IMR-90 (cell line): ENCODE data around the gene SMIM14. TPM values are rescaled to one million over a fixed set of nuclear protein-coding genes. Genes with fewer than 3 reads are reported as not detected.
A peak's percentile ranks its signal among the peaks of the same experiment; 100 is the strongest.

Experiments
- ATAC-seq: fragments of 200-7000 bp; cut with Tn5 transposase; 2 replicates; pipeline ENCODE4 v1.9.1; 2020; ENCODE audit warnings: low read depth, mild to moderate bottlenecking, moderate library complexity
- BruUV-seq: library from RNA; stranded (reverse); fragments of 400-500 nt; replicated peaks from 2 replicates; lab custom pipeline; 2021; lab: Mats Ljungman, UMichigan
- CTCF ChIA-PET: fragments of 300-600 bp; formaldehyde crosslinking; extraction: SDS; loops from one replicate; lab custom pipeline; 2021; ENCODE audit warnings: antibody characterized with exemption; lab: Yijun Ruan, JAX
- POLR2A ChIA-PET: fragments of 300-600 bp; sonication (Branson Sonifier 250); formaldehyde crosslinking; loops from one replicate; lab custom pipeline; 2022; ENCODE audit warnings: antibody characterized with exemption; ENCODE audit not compliant: unreplicated experiment; lab: Charles Lee
- DNase-seq: peaks from one replicate; pipeline ENCODE4 v3.0.0; 2013
- H2AFZ ChIP-seq: replicated peaks from 2 replicates; pipeline ENCODE3; 2013; ENCODE audit warnings: low read length, mild to moderate bottlenecking; ENCODE audit not compliant: poor library complexity
- H2AK5ac ChIP-seq: 2 replicates; pipeline ENCODE4 v1.6.1; 2013; ENCODE audit warnings: low read depth, low read length, inconsistent platforms
- H2AK9ac ChIP-seq: replicated peaks from 2 replicates; pipeline ENCODE3; 2013; ENCODE audit warnings: mild to moderate bottlenecking, low read depth, low read length, moderate library complexity; ENCODE audit not compliant: poor library complexity
- H2BK120ac ChIP-seq: 2 replicates; pipeline ENCODE4 v1.6.1; 2013; ENCODE audit warnings: low read depth, low read length, inconsistent platforms
- H2BK15ac ChIP-seq: 3 replicates; pipeline ENCODE4 v1.6.1; 2013; ENCODE audit warnings: low read depth, low read length, inconsistent platforms
- H2BK20ac ChIP-seq: 2 replicates; pipeline ENCODE4 v1.6.1; 2013; ENCODE audit warnings: low read depth, mild to moderate bottlenecking, inconsistent platforms, low read length, moderate library complexity
- H2BK5ac ChIP-seq: 2 replicates; pipeline ENCODE4 v1.6.1; 2013; ENCODE audit warnings: mild to moderate bottlenecking, low read depth, low read length, inconsistent platforms; ENCODE audit not compliant: poor library complexity, severe bottlenecking
- H3K14ac ChIP-seq: replicated peaks from 2 replicates; pipeline ENCODE4 v1.6.1; 2013; ENCODE audit warnings: low read depth, low read length, inconsistent platforms
- H3K18ac ChIP-seq: 2 replicates; pipeline ENCODE4 v1.6.1; 2013; ENCODE audit warnings: low read depth, low read length, control low read depth
- H3K23ac ChIP-seq: 2 replicates; pipeline ENCODE4 v1.6.1; 2013; ENCODE audit warnings: low read depth, low read length, inconsistent platforms
- H3K27ac ChIP-seq: 2 replicates; pipeline ENCODE4 v1.5.1; 2013; ENCODE audit warnings: mild to moderate bottlenecking, control low read depth, low read length; ENCODE audit not compliant: insufficient read depth
- H3K27me3 ChIP-seq: 2 replicates; pipeline ENCODE4 v1.6.1; 2013; ENCODE audit warnings: low read length; ENCODE audit not compliant: control insufficient read depth, insufficient read depth
- H3K36me3 ChIP-seq: 2 replicates; pipeline ENCODE4 v1.6.1; 2013; ENCODE audit warnings: low read length, mixed read lengths; ENCODE audit not compliant: control insufficient read depth, insufficient read depth
- H3K4ac ChIP-seq: 2 replicates; pipeline ENCODE4 v1.6.1; 2013; ENCODE audit warnings: low read depth, low read length, inconsistent platforms
- H3K4me1 ChIP-seq: 2 replicates; pipeline ENCODE4 v1.6.1; 2013; ENCODE audit warnings: low read length, mixed read lengths; ENCODE audit not compliant: control insufficient read depth, insufficient read depth
- H3K4me2 ChIP-seq: 2 replicates; pipeline ENCODE4 v1.6.1; 2013; ENCODE audit warnings: low read depth, mild to moderate bottlenecking, control low read depth, low read length, moderate library complexity
- H3K4me3 ChIP-seq: 2 replicates; pipeline ENCODE4 v1.5.1; 2013; ENCODE audit warnings: low read depth, mild to moderate bottlenecking, control low read depth, low read length, moderate library complexity; ENCODE audit not compliant: insufficient read depth
- H3K56ac ChIP-seq: 2 replicates; pipeline ENCODE4 v1.6.1; 2013; ENCODE audit warnings: low read length, inconsistent platforms; ENCODE audit not compliant: insufficient read depth; ENCODE audit errors: extremely low read depth
- H3K79me1 ChIP-seq, 2 experiments: 2 replicates each; pipeline ENCODE4 v1.6.1; 2013; ENCODE audit warnings: low read length in 2 of 2, inconsistent platforms in 1 of 2, low read depth in 1 of 2
- H3K9ac ChIP-seq: 2 replicates; pipeline ENCODE4 v1.6.1; 2013; ENCODE audit warnings: low read depth, low read length, control low read depth
- H3K9me1 ChIP-seq: 2 replicates; pipeline ENCODE4 v1.6.1; 2013; ENCODE audit warnings: low read length, inconsistent platforms; ENCODE audit not compliant: insufficient read depth
- H3K9me3 ChIP-seq: 2 replicates; pipeline ENCODE4 v1.6.1; 2013; ENCODE audit warnings: low read length; ENCODE audit not compliant: control insufficient read depth, insufficient read depth
- H4K20me1 ChIP-seq: 2 replicates; pipeline ENCODE4 v1.6.1; 2013; ENCODE audit warnings: low read length, inconsistent platforms; ENCODE audit not compliant: insufficient read depth
- H4K5ac ChIP-seq: 2 replicates; pipeline ENCODE4 v1.6.1; 2013; ENCODE audit warnings: mild to moderate bottlenecking, low read depth, low read length, control low read depth
- H4K8ac ChIP-seq, 2 experiments: 2 replicates each; pipeline ENCODE4 v1.6.1; 2013; ENCODE audit warnings: low read depth in 2 of 2, low read length in 2 of 2, control low read depth in 1 of 2, inconsistent platforms in 1 of 2
- H4K91ac ChIP-seq: 2 replicates; pipeline ENCODE4 v1.6.1; 2013; ENCODE audit warnings: low read depth, low read length, inconsistent platforms; ENCODE audit not compliant: insufficient read depth
- CEBPB ChIP-seq: IDR thresholded peaks from 2 replicates; pipeline ENCODE4 v1.6.1; 2012; ENCODE audit warnings: low read depth, low read length, improper control_type of control experiment
- RFX5 ChIP-seq: IDR thresholded peaks from 2 replicates; pipeline ENCODE4 v1.8.0; 2012; ENCODE audit warnings: low read depth, mild to moderate bottlenecking, low read length, moderate library complexity
- WGBS, 2 experiments: methylation state at CpG; one replicate each; pipeline versions ENCODE4 v1.1.5 to v1.1.7; 2013; ENCODE audit warnings: missing lambda C conversion rate in 2 of 2; ENCODE audit not compliant: insufficient read length in 1 of 2; ENCODE audit errors: extremely low coverage in 2 of 2; 5-methylcytosine and 5-hydroxymethylcytosine counted together
- dilution Hi-C: fragments of 300-500 bp; cut with HindIII; formaldehyde crosslinking; loops from one replicate; pipeline ENCODE4 v1.14.3; 2018; ENCODE audit warnings: low sequenced_read_pairs; ENCODE audit not compliant: unreplicated experiment
- in situ Hi-C: fragments of 300-500 bp; cut with MboI; formaldehyde crosslinking; loops from 3 replicates; pipeline ENCODE4 v1.14.3; 2019; ENCODE audit warnings: low sequenced_read_pairs, inconsistent platforms, mixed read lengths
- intact Hi-C: fragments of 100-400 bp; cut with micrococcal nuclease; formaldehyde crosslinking; loops from 2 replicates; pipeline ENCODE4 v1.10.0; 2022
- polyA plus RNA-seq, 3 experiments: library from polyadenylated mRNA; depleted of rRNA; stranded (reverse); fragments of >200 nt; gene quantifications; 2 replicates each; pipeline ENCODE4 v1.2.3, GENCODE V29; 2012; ENCODE audit warnings: low replicate concordance in 1 of 3
- total RNA-seq: library from RNA; depleted of rRNA; stranded (reverse); fragments of >200 nt; gene quantifications from 2 replicates; pipeline ENCODE4 v1.2.3, GENCODE V29; 2012

SMIM14 gene
- total and polyA plus RNA-seq, 2 of the 4 experiments (the other 2 are of a cell fraction), result 15.6 to 20.9 TPM

GRCh38 chr4:39642885-39643552 is 4.4 kb upstream of the SMIM14 start:
- Histone ChIP-seq H2AK9ac (no peak overlapping the region), H3K9me1 (no peaks in the 10 kb centered on the region), H4K8ac (no peak overlapping the region), H2AK5ac (no peak overlapping the region), H3K4ac (no peak overlapping the region), H3K9me3 (no peaks in the 10 kb centered on the region), H2BK20ac (no peak overlapping the region), H3K9ac (no peak overlapping the region), H3K36me3 (no peaks in the 10 kb centered on the region), H3K4me3 (no peak overlapping the region), H3K56ac (no peak overlapping the region), H4K91ac (no peak overlapping the region), H3K14ac (no peak overlapping the region), H3K23ac (no peak overlapping the region), H3K27me3 (no peaks in the 10 kb centered on the region), H3K4me1 (no peaks in the 10 kb centered on the region; the same call in 1 of the 2 replicates), H3K79me1 (peaks cover 0 to 5% of the 10 kb centered on the region in 2 experiments; a peak in 2 of 4 replicates), H2AFZ (no peak overlapping the region), H2BK15ac (no peak overlapping the region), H3K18ac (no peak overlapping the region), H2BK120ac (no peak overlapping the region), H4K5ac (no peak overlapping the region), H4K20me1 (no peaks in the 10 kb centered on the region), H2BK5ac (no peak overlapping the region), H3K4me2 (no peak overlapping the region), H3K27ac (no peak overlapping the region)
- dilution Hi-C loops, result no loop called here
- POLR2A ChIA-PET, result interaction anchor here (0.5 kb wide), 1 partner anchor 26 kb away, joined by 3 read pairs; no protein-coding TSS in a partner anchor
- intact Hi-C loops, result no loop called here
- ATAC-seq (no peak), DNase-seq (peak; percentile 49)
- TF ChIP-seq CEBPB (peak; percentile 82), RFX5 (no peak)
- BruUV-seq, result no TSS peak
- WGBS, 2 experiments, result no CpG with 5 or more reads among the region's 4 CpGs
- CTCF ChIA-PET, result interaction anchor here (0.6 kb wide), 1 partner anchor 115 kb away, joined by 3 read pairs; no protein-coding TSS in a partner anchor
- in situ Hi-C loops, result no loop called here
